ENCODE results near the gene CNTN1. TPM values are rescaled to one million over a fixed set of nuclear protein-coding genes. Genes with fewer than 3 reads are reported as not detected.

The CNTN1 gene
- total and polyA plus RNA-seq, 2 of the 13 experiments (the other 11 are each of a cell fraction or from before 2014, with no cell fraction given), result 0.01 to 0.07 TPM

- FAIRE-seq (no peak), ATAC-seq (no peak), DNase-seq (ENCODE audit: low spot score) (no peak)
- Histone ChIP-seq H2AFZ (ENCODE audit: low read length) (no peak overlapping the region), H4K20me1 (ENCODE audit: insufficient read depth, low read length) (no peaks in the 10 kb centered on the region), H3K36me3 (replicated peaks in 1 of 2; ENCODE audit: control insufficient read depth in 1 of 2, insufficient read depth in 2 of 2, low read length in 2 of 2) (no peaks in the 10 kb centered on the region), H3K79me2 (ENCODE audit: insufficient read depth, low read length) (no peaks in the 10 kb centered on the region), H3K4me3 (replicated peaks in 1 of 3; ENCODE audit: insufficient read depth in 1 of 3, low read depth in 2 of 3, low read length in 3 of 3) (no peak overlapping the region), H3K4me2 (ENCODE audit: low read depth, low read length) (no peak overlapping the region), H3K4me1 (ENCODE audit: insufficient read depth, low read length) (no peaks in the 10 kb centered on the region), H3K27ac (ENCODE audit: extremely low read length, insufficient read depth, low read length) (no peak overlapping the region), H3K27me3 (ENCODE audit: control insufficient read depth in 1 of 2, insufficient read depth in 2 of 2, low read length in 2 of 2) (no peaks in the 10 kb centered on the region), H3K9me3 (ENCODE audit: low read length) (no peaks in the 10 kb centered on the region), H3K9ac (ENCODE audit: insufficient read depth, low read depth, low read length) (no peak overlapping the region)
- in situ Hi-C loops (cut with HindIII; ENCODE audit: extremely low pct_ligation_motif_present, low pct_unique_long_range_greater_than_20kb) (no loop called here), intact Hi-C loops (cut with micrococcal nuclease; ENCODE audit: unreplicated experiment) (no loop called here)
- TF ChIP-seq HES4 (CRISPR knock-in tag; IDR thresholded peaks at IDR 0.05; ENCODE audit: borderline replicate concordance) (no peak), CREM (IDR thresholded peaks at IDR 0.05) (no peak), CREM (CRISPR knock-in tag; IDR thresholded peaks at IDR 0.05) (no peak), MATR3 (CRISPR knock-in tag; IDR thresholded peaks at IDR 0.05) (no peak), BCL3 (CRISPR knock-in tag; IDR thresholded peaks at IDR 0.05) (no peak), NFKBIZ (CRISPR knock-in tag; IDR thresholded peaks at IDR 0.05) (no peak), ZNF790 (CRISPR knock-in tag; IDR thresholded peaks at IDR 0.05; ENCODE audit: borderline replicate concordance) (no peak), MIER2 (CRISPR knock-in tag; IDR thresholded peaks at IDR 0.05) (no peak), TFDP2 (CRISPR knock-in tag; IDR thresholded peaks at IDR 0.05) (no peak)
- POLR2A ChIA-PET, result no interaction called here
- under 1% methylated on average over 5 of the region's 5 CpGs for WGBS (ENCODE audit: low lambda C conversion rate)
- no TSS peak for BruUV-seq (replicated peaks)
- CTCF ChIA-PET (ENCODE audit: low intra/inter-chr PET ratio, low total read pairs), result no interaction called here
Measured at GRCh38 chr12:40834321-40834720, 142.1 kb downstream of the CNTN1 start.

All from HepG2 (cell line).